H1 (cell line): ENCODE data around the gene TSPAN3. TPM values are rescaled to one million over a fixed set of nuclear protein-coding genes. Genes with fewer than 3 reads are reported as not detected.

ENCODE experiments used
- CTCF ChIA-PET: fragments of 300-600 bp; sonication (Branson Sonifier 250); formaldehyde crosslinking; loops from one replicate; lab custom pipeline; 2021; ENCODE audit not compliant: partially characterized antibody; lab: Charles Lee
- POLR2A ChIA-PET: fragments of 300-600 bp; sonication (Branson Sonifier 250); formaldehyde crosslinking; loops from one replicate; lab custom pipeline; 2021; ENCODE audit warnings: inconsistent platforms; ENCODE audit not compliant: partially characterized antibody; lab: Charles Lee
- DNase-seq, 2 experiments: peaks; one replicate each; pipeline versions ENCODE4 v3.0.0 to v3.0.0-alpha.2; 2010 to 2022; ENCODE audit warnings: low spot score in 2 of 2, low read depth in 1 of 2, mixed read lengths in 1 of 2
- FAIRE-seq: peaks from 2 replicates; lab custom pipeline; 2011; peaks lifted over from hg19 to GRCh38; lab: Jason Lieb, UNC
- H2AFZ ChIP-seq: 2 replicates; pipeline ENCODE4 v1.8.1; 2012; ENCODE audit warnings: low read length, inconsistent platforms
- H2AK5ac ChIP-seq: 2 replicates; pipeline ENCODE4 v1.6.1; 2013; ENCODE audit warnings: low read depth, low read length
- H2BK120ac ChIP-seq: replicated peaks from 2 replicates; pipeline ENCODE3; 2013; ENCODE audit warnings: low read depth, low read length, inconsistent platforms
- H2BK12ac ChIP-seq: 2 replicates; pipeline ENCODE4 v1.6.1; 2013; ENCODE audit warnings: low read depth, low read length
- H2BK15ac ChIP-seq: 2 replicates; pipeline ENCODE4 v1.6.1; 2013; ENCODE audit warnings: low read length
- H2BK20ac ChIP-seq: 2 replicates; pipeline ENCODE4 v1.6.1; 2013; ENCODE audit warnings: low read length
- H2BK5ac ChIP-seq: 2 replicates; pipeline ENCODE4 v1.6.1; 2013; ENCODE audit warnings: low read depth, low read length
- H3K14ac ChIP-seq: 2 replicates; pipeline ENCODE4 v1.6.1; 2013; ENCODE audit warnings: inconsistent platforms; ENCODE audit not compliant: insufficient read length
- H3K18ac ChIP-seq: 2 replicates; pipeline ENCODE4 v1.6.1; 2013; ENCODE audit warnings: low read length; ENCODE audit errors: extremely low read depth
- H3K23ac ChIP-seq: 2 replicates; pipeline ENCODE4 v1.6.1; 2013; ENCODE audit warnings: inconsistent platforms; ENCODE audit not compliant: insufficient read length
- H3K23me2 ChIP-seq: 2 replicates; pipeline ENCODE4 v1.6.1; 2013; ENCODE audit warnings: low read depth, low read length
- H3K27ac ChIP-seq: 2 replicates; pipeline ENCODE4 v1.6.1; 2011; ENCODE audit warnings: low read depth, low read length, inconsistent platforms
- H3K27me3 ChIP-seq, 4 experiments: replicated peaks in 1 of 4; 1 replicate in 1 of 4; 2 replicates in 3 of 4; pipeline versions ENCODE4 v1.6.1 to v1.8.1; 2011 to 2013; ENCODE audit warnings: low read length in 3 of 4, mild to moderate bottlenecking in 3 of 4, inconsistent platforms in 2 of 4, mixed read lengths in 2 of 4, moderate library complexity in 1 of 4; ENCODE audit not compliant: control insufficient read depth in 3 of 4, insufficient read depth in 3 of 4; ENCODE audit errors: extremely low read depth in 1 of 4
- H3K36me3 ChIP-seq, 4 experiments: 2 replicates each; pipeline versions ENCODE4 v1.6.1 to v1.8.1; 2011 to 2013; ENCODE audit warnings: mild to moderate bottlenecking in 4 of 4, low read length in 3 of 4, moderate library complexity in 2 of 4, control low read depth in 1 of 4, inconsistent platforms in 1 of 4; ENCODE audit not compliant: insufficient read depth in 4 of 4, control insufficient read depth in 2 of 4
- H3K4ac ChIP-seq: replicated peaks from 2 replicates; pipeline ENCODE3; 2013; ENCODE audit warnings: low read length, low read depth, mixed read lengths, inconsistent platforms; ENCODE audit not compliant: insufficient read length
- H3K4me1 ChIP-seq, 4 experiments: replicated peaks in 1 of 4; 1 replicate in 1 of 4; 2 replicates in 3 of 4; pipeline versions ENCODE4 v1.6.1 to v1.8.1; 2011 to 2013; ENCODE audit warnings: low read length in 3 of 4, inconsistent platforms in 2 of 4, mixed read lengths in 1 of 4; ENCODE audit not compliant: insufficient read depth in 4 of 4, control insufficient read depth in 3 of 4
- H3K4me2 ChIP-seq, 2 experiments: 2 replicates each; pipeline versions ENCODE4 v1.6.1 to v1.8.1; 2011 to 2013; ENCODE audit warnings: low read depth in 2 of 2, low read length in 2 of 2, control low read depth in 1 of 2, inconsistent platforms in 1 of 2, mild to moderate bottlenecking in 1 of 2; ENCODE audit not compliant: insufficient read depth in 1 of 2
- H3K4me3 ChIP-seq, 4 experiments: fragments of 200-600, 300-600 bp in 1 of 4; sonication (generic), shearing (Covaris generic), sonication (Bioruptor Twin) in 1 of 4; 2 replicates each; pipeline versions ENCODE4 v1.5.1 to v1.8.1; 2011 to 2016; ENCODE audit warnings: low read length in 4 of 4, low read depth in 3 of 4, control low read depth in 2 of 4, inconsistent platforms in 2 of 4, mild to moderate bottlenecking in 2 of 4, mixed read lengths in 1 of 4, moderate library complexity in 1 of 4; ENCODE audit not compliant: insufficient read depth in 2 of 4; ENCODE audit errors: extremely low read depth in 1 of 4
- H3K56ac ChIP-seq: replicated peaks from 2 replicates; pipeline ENCODE3; 2013; ENCODE audit warnings: low read depth, mild to moderate bottlenecking, mixed read lengths, low read length, inconsistent platforms; ENCODE audit not compliant: insufficient read length
- H3K79me1 ChIP-seq: 2 replicates; pipeline ENCODE4 v1.6.1; 2013; ENCODE audit warnings: low read depth, low read length, control low read depth
- H3K79me2 ChIP-seq, 2 experiments: 2 replicates each; pipeline versions ENCODE4 v1.6.1 to v1.8.1; 2012 to 2013; ENCODE audit warnings: low read length in 2 of 2, mild to moderate bottlenecking in 2 of 2, inconsistent platforms in 1 of 2; ENCODE audit not compliant: insufficient read depth in 2 of 2, control insufficient read depth in 1 of 2
- H3K9ac ChIP-seq, 4 experiments: replicated peaks in 1 of 4; 1 replicate in 1 of 4; 2 replicates in 3 of 4; pipeline versions ENCODE4 v1.6.1 to v1.8.1; 2011 to 2013; ENCODE audit warnings: low read depth in 3 of 4, low read length in 3 of 4, control low read depth in 2 of 4, mild to moderate bottlenecking in 2 of 4, moderate library complexity in 2 of 4, inconsistent platforms in 1 of 4; ENCODE audit errors: extremely low read depth in 1 of 4
- H3K9me3 ChIP-seq, 2 experiments: 2 replicates each; pipeline versions ENCODE4 v1.6.1 to v1.8.1; 2012 to 2013; ENCODE audit warnings: mild to moderate bottlenecking in 2 of 2, moderate library complexity in 2 of 2, control low read depth in 1 of 2, inconsistent platforms in 1 of 2, low read depth in 1 of 2, low read length in 1 of 2, mixed read lengths in 1 of 2; ENCODE audit not compliant: insufficient read depth in 2 of 2
- H4K20me1 ChIP-seq, 2 experiments: replicated peaks in 1 of 2; 2 replicates each; pipeline versions ENCODE3 to v1.8.1; 2011 to 2013; ENCODE audit warnings: inconsistent platforms in 2 of 2, low read length in 2 of 2, mild to moderate bottlenecking in 1 of 2; ENCODE audit not compliant: insufficient read depth in 2 of 2, control insufficient read depth in 1 of 2
- H4K5ac ChIP-seq: 2 replicates; pipeline ENCODE4 v1.6.1; 2013; ENCODE audit warnings: low read length, low read depth, mixed read lengths, inconsistent platforms; ENCODE audit not compliant: insufficient read length
- H4K8ac ChIP-seq: 2 replicates; pipeline ENCODE4 v1.8.0; 2013; ENCODE audit warnings: mild to moderate bottlenecking, moderate library complexity, low read length, inconsistent platforms; ENCODE audit not compliant: insufficient read depth; ENCODE audit errors: extremely low read depth
- H4K91ac ChIP-seq: replicated peaks from 2 replicates; pipeline ENCODE3; 2013; ENCODE audit warnings: low read length, mixed read lengths, inconsistent platforms; ENCODE audit not compliant: insufficient read length
- JUN ChIP-seq: IDR thresholded peaks from 2 replicates; pipeline ENCODE4 v1.6.1; 2011; ENCODE audit warnings: low read depth, mild to moderate bottlenecking, improper control_type of control experiment, low read length
- RAD21 ChIP-seq, 2 experiments: IDR thresholded peaks in 1 of 2; conservative IDR thresholded peaks in 1 of 2; 2 replicates each; pipeline ENCODE4 v1.6.1; 2011; ENCODE audit warnings: low read depth in 2 of 2, low read length in 2 of 2, improper control_type of control experiment in 1 of 2, inconsistent platforms in 1 of 2, mild to moderate bottlenecking in 1 of 2, moderate library complexity in 1 of 2
- RFX5 ChIP-seq: IDR thresholded peaks from 2 replicates; pipeline ENCODE4 v1.6.1; 2011; ENCODE audit warnings: low read depth, low read length, improper control_type of control experiment, borderline replicate concordance
- RNF2 ChIP-seq: fragments of 200-900, 300-1000 bp; sonication (generic); IDR thresholded peaks from 2 replicates; pipeline ENCODE4 v1.7.1; 2016; ENCODE audit warnings: borderline replicate concordance, low read depth, mild to moderate bottlenecking, antibody characterized with exemption, low read length; ENCODE audit not compliant: poor library complexity, severe bottlenecking; ENCODE audit errors: missing control alignments
- SIN3A ChIP-seq, 2 experiments: IDR thresholded peaks in 1 of 2; conservative IDR thresholded peaks in 1 of 2; 2 replicates each; pipeline ENCODE4 v1.6.1; 2011 to 2012; ENCODE audit warnings: low read length in 2 of 2, improper control_type of control experiment in 1 of 2, low read depth in 1 of 2, mild to moderate bottlenecking in 1 of 2
- SIRT6 ChIP-seq: IDR thresholded peaks from one replicate; pipeline ENCODE4 v1.7.1; 2012; ENCODE audit warnings: low read length, inconsistent platforms
- SP4 ChIP-seq: IDR thresholded peaks from 2 replicates; pipeline ENCODE4 v1.6.1; 2012; ENCODE audit warnings: low read length, inconsistent platforms
- SRF ChIP-seq: IDR thresholded peaks from 2 replicates; pipeline ENCODE4 v1.6.1; 2011; ENCODE audit warnings: mild to moderate bottlenecking, low read depth, low read length, moderate library complexity
- WGBS, 2 experiments: shearing (Covaris generic) in 1 of 2; methylation state at CpG; one replicate each; pipeline versions ENCODE4 v1.1.6 to v1.1.7; 2013 to 2015; ENCODE audit warnings: low lambda C conversion rate in 2 of 2, mixed read lengths in 2 of 2, inconsistent platforms in 1 of 2, low coverage in 1 of 2, missing lambda C conversion rate in 1 of 2; ENCODE audit not compliant: insufficient replicate concordance in 2 of 2, insufficient coverage in 1 of 2, insufficient read length in 1 of 2; ENCODE audit errors: extremely low coverage in 1 of 2, missing lambda C conversion rate in 1 of 2; 5-methylcytosine and 5-hydroxymethylcytosine counted together
- polyA plus RNA-seq, 7 experiments: library from polyadenylated mRNA; depleted of rRNA in 3 of 7; stranded (reverse) in 5 of 7; unstranded in 2 of 7; fragments of >200 nt in 5 of 7; fragments of 200-250 nt in 2 of 7; gene quantifications; 1 replicate in 5 of 7; 2 replicates in 1 of 7; 4 replicates in 1 of 7; pipeline versions ENCODE4 v1.2.1 to v1.2.3, GENCODE V29; 2011 to 2013; ENCODE audit warnings: missing spikeins in 2 of 7, mixed read lengths in 2 of 7
- total RNA-seq: library from RNA; stranded (reverse); fragmentation: NEBNext Ultra II Directional; extraction: Animal tissue kit (Norgen Biotek cat#: 25700); gene quantifications from 2 replicates; pipeline ENCODE4 v1.2.1, GENCODE V29; 2021
- TF ChIP-seq, protein P1 (sequence below): IDR thresholded peaks from 2 replicates; pipeline ENCODE4 v1.6.1; 2012; ENCODE audit warnings: low read length, inconsistent platforms

Gene TSPAN3
- total and polyA plus RNA-seq, 2 of the 8 experiments (the other 6 are each of a cell fraction or from before 2014, with no cell fraction given) = 107 to 238 TPM

DNA sequence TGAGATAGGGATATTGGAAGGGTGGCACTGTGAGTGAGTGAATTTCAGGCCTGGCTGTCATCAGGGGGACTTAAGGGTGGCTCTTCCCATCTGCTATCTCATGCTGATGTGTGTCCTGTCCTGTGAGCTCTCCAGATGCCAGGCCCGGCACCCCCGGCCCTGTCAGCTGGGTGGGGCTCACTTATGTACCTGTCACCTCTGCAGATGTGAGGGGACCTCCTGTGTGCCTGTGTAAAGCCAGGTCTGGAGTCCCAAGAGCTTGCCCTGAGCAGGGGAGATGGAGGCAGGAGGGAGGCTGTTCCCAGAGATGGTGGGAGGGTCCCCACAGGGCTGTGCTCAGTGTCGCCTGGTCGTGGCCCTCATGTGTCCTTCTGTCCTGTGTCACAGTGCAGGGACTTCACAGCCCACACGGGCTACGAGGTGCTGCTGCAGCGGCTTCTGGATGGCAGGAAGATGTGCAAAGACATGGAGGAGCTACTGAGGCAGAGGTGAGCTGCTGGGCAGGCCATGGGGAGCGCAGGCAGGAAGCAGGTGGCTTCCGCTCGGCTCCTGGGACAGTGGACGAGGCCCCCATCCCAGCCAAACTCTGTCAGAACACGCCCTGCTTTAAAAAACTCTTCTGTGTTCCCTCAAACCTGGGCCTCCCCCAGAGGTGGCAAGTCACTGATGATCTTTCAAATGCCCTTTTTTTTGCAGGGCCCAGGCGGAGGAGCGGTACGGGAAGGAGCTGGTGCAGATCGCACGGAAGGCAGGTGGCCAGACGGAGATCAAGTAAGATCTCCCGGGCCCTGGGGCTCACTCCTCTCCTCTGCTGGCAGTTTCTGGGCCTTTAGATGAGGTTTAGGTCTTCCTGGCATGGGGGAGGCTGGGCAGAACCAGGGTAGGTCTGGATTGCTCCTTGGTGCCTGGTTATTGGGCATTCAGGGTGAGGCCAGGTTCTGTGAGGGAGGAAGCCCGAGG lies 52.9 kb downstream of the TSPAN3 start:
- H3K36me3 ChIP-seq = no peaks in the 10 kb centered on the region
- H3K4me3 ChIP-seq = no peak overlapping the region
- WGBS, 2 experiments = 94% methylated on average over 20 of the region's 20 CpGs; no CpG with 5 or more reads in 1 of the 2 experiments
- TF ChIP-seq, protein P1, sequence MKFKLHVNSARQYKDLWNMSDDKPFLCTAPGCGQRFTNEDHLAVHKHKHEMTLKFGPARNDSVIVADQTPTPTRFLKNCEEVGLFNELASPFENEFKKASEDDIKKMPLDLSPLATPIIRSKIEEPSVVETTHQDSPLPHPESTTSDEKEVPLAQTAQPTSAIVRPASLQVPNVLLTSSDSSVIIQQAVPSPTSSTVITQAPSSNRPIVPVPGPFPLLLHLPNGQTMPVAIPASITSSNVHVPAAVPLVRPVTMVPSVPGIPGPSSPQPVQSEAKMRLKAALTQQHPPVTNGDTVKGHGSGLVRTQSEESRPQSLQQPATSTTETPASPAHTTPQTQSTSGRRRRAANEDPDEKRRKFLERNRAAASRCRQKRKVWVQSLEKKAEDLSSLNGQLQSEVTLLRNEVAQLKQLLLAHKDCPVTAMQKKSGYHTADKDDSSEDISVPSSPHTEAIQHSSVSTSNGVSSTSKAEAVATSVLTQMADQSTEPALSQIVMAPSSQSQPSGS = no peak
- TF ChIP-seq SP4 (no peak), RAD21 (IDR thresholded peaks at IDR 0.05 in 1 of 2, conservative IDR thresholded peaks at IDR 0.05 in 1 of 2; ENCODE audit: low read depth in 2 of 2, low read length in 2 of 2) (no peak), JUN (no peak), RNF2 (no peak), SIN3A (conservative IDR thresholded peaks at IDR 0.05 in 1 of 2, IDR thresholded peaks at IDR 0.05 in 1 of 2; ENCODE audit: low read depth in 1 of 2, low read length in 2 of 2) (no peak), SIRT6 (no peak), SRF (no peak), RFX5 (no peak)

More for the DNA sequence above, 52.9 kb downstream of the TSPAN3 start:
- no peak overlapping the region for H2BK120ac ChIP-seq
- H2AFZ ChIP-seq = no peak overlapping the region
- no peak overlapping the region for H2BK12ac ChIP-seq
- no peak for DNase-seq
- no peaks in the 10 kb centered on the region for H3K23me2 ChIP-seq
- H3K27me3 ChIP-seq = no peaks in the 10 kb centered on the region
- no peaks in the 10 kb centered on the region for H3K9me3 ChIP-seq
- ChIA-PET CTCF (interaction anchor here (0.7 to 3.3 kb wide), 5 partner anchors 9 to 883 kb away, joined by 3 to 17 read pairs (median 3); no protein-coding TSS in a partner anchor), POLR2A (interaction anchor here (1.4 kb wide), 1 partner anchor 12 kb away, joined by 4 read pairs; no protein-coding TSS in a partner anchor)
- no peak for FAIRE-seq
- no peaks in the 10 kb centered on the region for H3K79me2 ChIP-seq
- no peak overlapping the region for H4K5ac ChIP-seq
- no peak overlapping the region for H2BK20ac ChIP-seq
- no peak overlapping the region for H3K18ac ChIP-seq
- no peak overlapping the region for H4K91ac ChIP-seq
- H3K56ac ChIP-seq = no peak overlapping the region
- H2BK15ac ChIP-seq = no peak overlapping the region
- no peak overlapping the region for H2AK5ac ChIP-seq
- H3K14ac ChIP-seq = no peak overlapping the region
- no peak overlapping the region for H2BK5ac ChIP-seq
- H3K4me2 ChIP-seq = no peak overlapping the region
- no peak overlapping the region for H3K27ac ChIP-seq
- peaks cover 0 to 4% (median 0%) of the 10 kb centered on the region in 4 experiments; a peak in 1 of 7 replicates for H3K4me1 ChIP-seq
- H3K79me1 ChIP-seq = no peaks in the 10 kb centered on the region
- no peak overlapping the region for H3K4ac ChIP-seq
- H3K23ac ChIP-seq = no peak overlapping the region
- no peak overlapping the region for H3K9ac ChIP-seq
- no peak overlapping the region; the same call in 1 of the 2 replicates for H4K8ac ChIP-seq
- H4K20me1 ChIP-seq = no peaks in the 10 kb centered on the region
